ENCODE data around the gene IFNAR1.

DNA sequence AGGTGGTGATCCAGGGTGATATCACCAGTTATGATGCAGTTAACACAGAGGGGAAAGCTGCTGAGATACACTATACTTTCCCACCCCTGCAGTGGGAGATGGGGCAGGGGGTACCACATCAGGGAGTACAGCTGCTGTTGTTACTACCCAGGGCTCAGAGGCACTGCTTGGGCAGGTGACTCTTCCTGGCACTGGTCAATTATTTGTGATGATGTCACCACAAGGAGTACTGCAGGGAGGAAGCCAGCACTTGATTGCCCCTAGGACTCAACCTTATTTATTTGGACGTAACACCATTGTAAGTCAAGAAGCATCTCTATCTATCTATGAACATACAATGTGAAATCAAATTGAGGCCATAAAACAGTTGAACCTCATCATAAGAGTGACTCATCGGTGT, 10.1 kb downstream of the IFNAR1 start:
- TF ChIP-seq EZH2 (IDR thresholded peaks at IDR 0.05; ENCODE audit: insufficient read depth, poor library complexity, severe bottlenecking) = no peak
- no peak for TF ChIP-seq EZH2phosphoT487 (IDR thresholded peaks at IDR 0.05; ENCODE audit: insufficient read depth, low read depth)
